Measurements from ENCODE around the gene TGFB2.

TGFB2 gene

DNA sequence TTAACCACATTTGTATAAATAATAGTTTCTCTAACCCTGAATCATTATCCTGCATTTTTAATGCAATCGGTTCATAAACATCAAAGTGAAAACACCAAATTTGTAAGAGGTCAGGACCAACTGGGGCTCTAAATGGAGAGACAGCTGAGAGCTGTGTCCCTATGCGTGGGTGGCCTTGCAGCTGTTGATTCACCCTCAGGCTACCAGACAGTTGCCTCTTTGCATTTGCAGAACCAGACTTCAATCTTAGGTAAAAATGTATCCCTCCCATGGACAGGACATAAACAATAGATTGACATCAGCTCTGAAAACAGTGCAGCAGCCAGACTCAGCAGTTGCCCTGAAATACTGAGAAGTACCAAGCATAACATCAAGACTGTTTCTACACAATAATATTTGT lies 8.8 kb upstream of the TGFB2 start:
- no peak for DNase-seq (ENCODE audit: low spot score)

DNA sequence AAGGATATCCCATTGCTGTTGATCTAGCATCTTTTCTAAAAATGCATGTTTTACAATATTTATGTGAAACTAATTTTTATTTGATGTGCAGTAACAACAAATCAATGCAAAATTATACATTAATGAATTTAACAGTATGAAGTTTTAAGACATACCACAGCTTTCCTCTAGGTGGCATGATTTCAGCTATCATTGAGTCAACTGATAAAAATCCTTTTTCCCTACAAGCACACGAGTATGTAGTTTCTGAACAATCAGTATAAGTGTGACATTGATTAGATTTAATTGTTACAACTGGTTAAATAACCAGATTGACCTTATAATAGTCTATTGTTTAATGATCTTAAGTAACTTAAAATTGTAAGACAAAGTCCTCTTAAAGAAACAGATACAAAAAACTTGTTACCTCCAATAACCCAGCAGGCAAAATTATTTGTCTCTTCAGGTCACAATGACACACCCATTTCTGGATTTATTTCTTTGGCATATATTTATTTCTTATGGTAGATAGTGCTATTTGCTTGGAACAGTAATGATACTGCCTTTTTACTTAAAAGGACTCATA lies 5.8 kb upstream of the TGFB2 start:
- DNase-seq (ENCODE audit: low spot score): no peak

DNA sequence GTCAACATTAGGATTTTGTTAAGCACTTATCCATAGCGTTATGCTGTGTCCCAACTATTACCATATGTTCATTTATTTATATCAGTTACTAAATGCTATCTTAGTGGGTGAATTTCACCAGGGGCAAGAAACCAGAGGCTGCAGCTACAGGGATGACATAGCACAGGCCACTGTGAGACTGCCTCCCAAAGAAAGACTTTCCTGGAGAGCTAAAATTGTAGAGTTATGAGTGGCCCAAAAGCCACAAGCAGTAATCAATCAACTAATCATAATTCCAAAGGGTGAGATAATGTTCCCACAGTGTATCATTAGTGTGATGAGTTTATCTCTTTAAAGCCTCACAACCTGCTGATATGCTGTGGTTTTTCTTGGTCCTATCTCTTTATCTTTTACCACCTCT lies 3.8 kb upstream of the TGFB2 start:
- DNase-seq (ENCODE audit: low spot score): no peak

DNA sequence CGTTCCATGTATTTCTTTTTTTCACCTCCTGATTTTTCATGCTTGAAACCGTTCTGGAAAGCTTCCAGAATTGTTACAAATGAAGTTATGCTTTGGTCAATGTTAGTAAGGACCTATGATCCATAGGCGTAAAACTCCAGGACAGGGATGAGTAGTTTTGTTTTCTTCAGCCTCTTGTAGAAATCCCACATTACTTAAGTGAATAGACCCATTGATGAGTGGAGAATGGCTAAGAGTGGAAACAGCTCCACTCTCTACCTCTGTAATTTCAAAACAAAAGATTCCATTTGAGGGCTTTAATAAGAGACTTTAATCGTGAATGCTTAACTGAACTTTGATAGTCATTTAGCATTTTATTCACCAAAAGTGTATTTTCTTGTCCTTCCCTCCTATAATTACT lies 3.0 kb upstream of the TGFB2 start:
- peak; percentile 71 for DNase-seq (ENCODE audit: low spot score)

- DNase-seq (ENCODE audit: low spot score): no peak
Measured at GRCh38 chr1:218345673-218346390, 696 bp downstream of the TGFB2 start.

DNA sequence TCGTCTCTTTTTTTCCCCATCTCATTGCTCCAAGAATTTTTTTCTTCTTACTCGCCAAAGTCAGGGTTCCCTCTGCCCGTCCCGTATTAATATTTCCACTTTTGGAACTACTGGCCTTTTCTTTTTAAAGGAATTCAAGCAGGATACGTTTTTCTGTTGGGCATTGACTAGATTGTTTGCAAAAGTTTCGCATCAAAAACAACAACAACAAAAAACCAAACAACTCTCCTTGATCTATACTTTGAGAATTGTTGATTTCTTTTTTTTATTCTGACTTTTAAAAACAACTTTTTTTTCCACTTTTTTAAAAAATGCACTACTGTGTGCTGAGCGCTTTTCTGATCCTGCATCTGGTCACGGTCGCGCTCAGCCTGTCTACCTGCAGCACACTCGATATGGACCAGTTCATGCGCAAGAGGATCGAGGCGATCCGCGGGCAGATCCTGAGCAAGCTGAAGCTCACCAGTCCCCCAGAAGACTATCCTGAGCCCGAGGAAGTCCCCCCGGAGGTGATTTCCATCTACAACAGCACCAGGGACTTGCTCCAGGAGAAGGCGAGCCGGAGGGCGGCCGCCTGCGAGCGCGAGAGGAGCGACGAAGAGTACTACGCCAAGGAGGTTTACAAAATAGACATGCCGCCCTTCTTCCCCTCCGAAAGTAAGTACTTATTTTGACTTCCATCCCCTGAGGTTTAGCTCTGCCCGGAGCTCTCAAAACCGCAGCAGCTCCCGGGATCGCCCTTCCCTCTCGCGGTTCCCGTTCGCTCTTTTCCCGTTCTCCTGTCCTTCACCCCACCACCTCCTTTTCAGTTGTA lies 1.5 kb downstream of the TGFB2 start:
- DNase-seq (ENCODE audit: low spot score): no peak

DNA sequence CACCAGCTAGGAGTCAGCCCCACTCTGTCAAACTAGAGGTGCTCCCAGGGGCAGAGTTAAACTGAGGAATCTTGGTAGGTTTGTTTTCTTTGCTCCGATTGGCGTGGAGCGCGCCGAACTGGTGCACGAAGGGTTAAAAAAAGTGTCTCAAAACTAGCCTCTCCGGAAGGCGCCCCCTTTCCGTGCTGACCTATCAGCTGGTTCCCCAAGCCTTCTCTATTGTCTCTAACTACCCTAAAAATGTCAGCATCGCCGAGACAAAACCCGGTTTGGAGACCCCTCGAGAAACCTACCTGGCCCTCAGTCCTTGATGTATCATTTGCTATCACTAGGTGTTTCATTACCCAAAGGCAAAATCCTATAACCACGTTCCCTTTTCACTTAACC lies 2.2 kb downstream of the TGFB2 start:
- no peak for DNase-seq (ENCODE audit: low spot score)

- no peak for DNase-seq (ENCODE audit: low spot score)
Measured at GRCh38 chr1:218347723-218348627, 2.8 kb downstream of the TGFB2 start.

DNA sequence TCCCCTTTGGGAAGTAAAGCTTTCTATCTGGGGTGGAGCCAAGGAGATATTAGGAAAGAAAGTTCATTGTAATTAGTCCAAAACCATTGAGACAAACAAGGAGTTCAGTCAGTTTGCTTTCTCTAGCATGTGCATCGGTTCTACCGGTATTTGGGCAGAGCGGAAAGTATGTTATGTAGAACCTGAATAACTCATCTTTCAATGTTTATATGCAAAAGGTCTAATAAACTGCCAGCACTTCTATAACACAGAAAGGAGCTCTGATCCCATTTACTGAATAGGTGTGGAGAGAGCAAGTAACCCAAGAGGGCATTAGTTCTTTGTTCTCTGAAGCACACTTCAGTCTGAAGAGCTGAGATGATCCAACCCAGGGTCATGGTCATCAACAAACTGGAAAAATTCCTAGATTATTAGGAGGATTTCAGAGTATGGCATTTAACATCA lies 3.5 kb downstream of the TGFB2 start:
- no peak for DNase-seq (ENCODE audit: low spot score)

GRCh38 chr1:218349348-218350034 lies 4.4 kb downstream of the TGFB2 start:
- DNase-seq (ENCODE audit: low spot score): no peak

DNA sequence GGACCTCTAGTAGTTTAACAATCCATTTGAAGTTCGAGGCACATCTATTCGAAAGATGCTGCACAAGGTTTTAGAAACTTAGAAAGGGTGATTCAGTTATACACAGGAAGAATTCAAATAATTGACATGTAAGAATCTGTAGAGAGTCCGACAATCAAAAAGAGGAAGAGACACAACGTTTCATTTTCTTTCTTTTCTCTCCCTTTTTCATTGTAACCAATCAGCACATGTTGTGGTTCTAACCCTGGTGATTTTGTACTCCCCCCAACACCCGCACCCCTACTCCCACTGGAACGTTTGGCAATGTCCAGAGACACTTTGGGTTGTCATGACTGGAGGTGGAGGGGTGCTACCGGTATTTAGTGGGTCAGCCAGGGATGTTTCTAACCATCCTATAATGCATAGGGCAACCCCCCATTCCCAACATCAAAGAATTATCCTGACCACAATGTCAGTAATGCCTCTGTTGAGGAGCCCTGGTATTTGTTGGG lies 4.9 kb downstream of the TGFB2 start:
- no peak for DNase-seq (ENCODE audit: low spot score)

DNA sequence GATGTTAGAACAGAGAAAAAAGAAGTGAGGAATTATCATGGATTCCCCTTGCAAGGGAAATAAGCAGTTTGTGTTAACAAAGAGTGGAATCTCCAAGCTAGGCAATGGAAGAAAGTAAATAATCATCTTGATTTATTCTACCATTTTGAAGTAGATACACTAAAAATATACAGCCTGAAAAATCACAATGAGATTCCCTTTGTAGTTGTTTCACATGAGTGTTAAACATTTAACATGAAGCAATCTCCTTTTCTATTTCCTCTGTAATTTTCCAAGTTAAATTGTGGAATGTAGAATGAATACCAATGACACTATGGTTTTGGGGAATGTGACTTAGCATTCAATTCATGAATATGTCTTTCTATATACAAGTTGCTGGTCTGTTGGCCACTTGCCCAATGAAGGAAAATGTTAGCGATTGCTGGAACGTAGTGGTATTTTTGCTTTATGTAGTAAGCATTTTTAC lies 5.7 kb downstream of the TGFB2 start:
- DNase-seq (ENCODE audit: low spot score): no peak

GRCh38 chr1:218351391-218352074 lies 6.4 kb downstream of the TGFB2 start:
- peak; percentile 59 for DNase-seq (ENCODE audit: low spot score)

DNA sequence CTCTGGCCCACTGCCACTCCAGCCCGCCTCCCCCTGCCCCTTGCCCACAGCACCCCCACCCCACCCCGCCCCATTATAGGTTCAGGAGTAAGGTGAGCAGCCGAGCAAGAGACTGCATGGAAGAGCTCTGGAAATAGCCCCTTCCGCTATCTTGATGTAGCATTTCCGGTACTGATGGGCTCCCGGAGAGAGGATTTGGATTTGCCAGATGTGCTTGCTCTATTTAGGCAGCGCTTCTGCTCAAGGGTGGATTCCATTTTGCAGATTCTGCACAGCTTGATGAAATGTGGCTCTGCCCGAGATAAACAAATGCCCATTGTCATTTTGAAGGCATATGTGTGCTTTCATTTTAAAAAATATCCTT lies 6.9 kb downstream of the TGFB2 start:
- DNase-seq (ENCODE audit: low spot score): no peak

DNA sequence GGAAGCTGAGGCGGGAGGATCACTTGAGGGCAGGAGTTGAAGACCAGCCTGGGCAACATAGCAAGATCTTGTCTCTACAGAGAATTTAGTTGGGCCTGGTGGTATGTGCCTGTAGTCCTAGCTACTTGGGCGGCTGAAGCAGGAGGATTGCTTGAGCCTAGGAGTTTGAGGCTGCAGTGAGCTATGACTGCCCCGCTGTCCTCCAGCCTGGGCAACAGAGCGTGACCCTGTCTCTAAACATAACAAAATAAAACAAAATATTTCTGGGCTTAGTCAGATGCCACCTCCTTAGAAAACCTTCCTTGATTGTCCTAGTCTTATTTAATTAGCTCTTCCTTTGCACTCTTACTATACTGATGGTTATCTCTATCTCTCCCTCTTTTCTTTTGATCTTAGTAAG lies 8.5 kb downstream of the TGFB2 start:
- DNase-seq (ENCODE audit: low spot score): no peak

DNA sequence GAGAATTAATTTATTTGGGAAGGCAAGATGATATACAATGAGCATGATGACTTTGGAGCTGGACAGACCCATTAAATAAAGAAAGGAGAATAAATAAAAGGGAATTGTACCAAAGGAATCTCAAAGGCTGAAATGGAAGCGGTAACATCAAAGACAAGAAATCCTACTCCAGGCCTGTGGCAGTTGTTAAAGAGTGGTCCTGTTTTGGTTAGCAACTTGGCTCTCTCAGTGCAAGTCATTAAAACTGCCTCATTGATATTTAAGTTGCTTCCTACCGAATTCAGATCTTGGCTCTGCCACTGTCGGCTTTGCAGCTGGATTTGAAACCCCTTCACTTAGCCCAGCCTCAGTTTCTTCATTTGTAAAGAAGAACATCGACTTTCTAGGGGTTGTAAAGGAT lies 10.1 kb downstream of the TGFB2 start:
- DNase-seq (ENCODE audit: low spot score): no peak

GRCh38 chr1:218357211-218357892 lies 12.2 kb downstream of the TGFB2 start:
- no peak for DNase-seq (ENCODE audit: low spot score)

GRCh38 chr1:218357893-218358232 lies 12.7 kb downstream of the TGFB2 start:
- DNase-seq (ENCODE audit: low spot score): no peak

DNA sequence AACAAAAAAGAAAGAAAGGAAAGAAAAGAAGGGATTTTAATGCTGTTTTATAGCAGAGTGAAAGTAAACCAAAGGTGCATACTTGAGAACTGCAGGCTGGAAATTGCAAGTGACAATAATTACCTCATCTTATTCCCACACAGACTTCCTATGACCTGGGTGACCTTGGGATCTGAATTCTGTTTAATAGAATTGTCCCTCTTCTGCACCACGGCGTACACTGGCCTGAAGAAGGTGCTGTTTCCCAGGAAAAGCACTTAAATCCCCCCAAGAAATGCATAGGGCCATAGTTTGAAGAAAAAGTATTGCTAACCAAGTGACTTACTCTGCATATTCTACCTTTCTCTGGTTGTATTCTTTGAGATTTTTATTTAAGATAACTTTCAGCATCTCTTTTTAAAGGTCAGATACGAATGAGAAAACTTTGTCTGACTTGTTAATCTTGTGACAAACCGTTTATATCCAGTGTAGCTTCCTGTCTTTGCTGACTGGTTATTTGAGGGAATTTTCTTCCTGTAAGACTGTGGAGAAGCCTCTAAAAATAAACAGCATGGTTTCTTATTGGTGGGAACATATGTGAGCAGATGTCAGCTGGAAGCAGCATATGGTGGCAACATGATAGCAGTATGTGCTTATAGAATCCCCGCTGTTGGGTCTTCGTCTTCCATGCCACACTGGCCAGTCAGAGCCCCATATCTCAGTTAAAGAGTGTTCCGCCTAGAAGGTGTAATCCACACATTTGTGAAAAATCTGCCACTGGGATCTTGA lies 16.3 kb downstream of the TGFB2 start:
- DNase-seq (ENCODE audit: low spot score): peak; percentile 55
